NCI-H2171 treated with DMSO at 0.1 percent for 48 hours (cell line): ENCODE results near the gene TBPL2.
"Not testable (repeated sequence)": the region's sequence is repeated elsewhere in the genome, so short reads cannot be mapped to it uniquely, and the experiment has no call there.

Source experiments
- DNase-seq: peaks from one replicate; lab custom pipeline; 2025; lab: John Stamatoyannopoulos, UW

The TBPL2 gene

GRCh38 chr14:55404173-55404854 is 36.1 kb downstream of the TBPL2 start:
- no peak for DNase-seq

- DNase-seq, result no peak
Observed at GRCh38 chr14:55401751-55402150, 38.7 kb downstream of the TBPL2 start.

DNA sequence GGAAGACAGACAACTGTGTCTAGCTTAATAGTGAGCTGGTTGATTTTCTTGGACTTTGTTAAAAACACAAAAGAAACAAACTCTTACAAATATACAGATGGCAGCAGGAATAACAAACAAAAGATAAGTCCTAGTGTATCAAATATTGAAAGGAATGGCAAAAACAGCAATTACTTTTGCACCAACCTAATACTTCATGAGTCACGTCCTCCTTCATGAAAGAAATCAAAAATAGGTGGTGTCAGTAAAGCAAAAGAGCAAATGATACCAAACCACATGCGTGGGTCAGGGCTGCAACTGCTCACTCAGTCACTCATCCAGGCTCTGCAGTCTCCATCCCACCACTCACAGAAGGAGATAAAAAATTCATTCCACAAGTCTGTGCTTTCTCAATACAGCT is 40.6 kb downstream of the TBPL2 start:
- no peak for DNase-seq

DNA sequence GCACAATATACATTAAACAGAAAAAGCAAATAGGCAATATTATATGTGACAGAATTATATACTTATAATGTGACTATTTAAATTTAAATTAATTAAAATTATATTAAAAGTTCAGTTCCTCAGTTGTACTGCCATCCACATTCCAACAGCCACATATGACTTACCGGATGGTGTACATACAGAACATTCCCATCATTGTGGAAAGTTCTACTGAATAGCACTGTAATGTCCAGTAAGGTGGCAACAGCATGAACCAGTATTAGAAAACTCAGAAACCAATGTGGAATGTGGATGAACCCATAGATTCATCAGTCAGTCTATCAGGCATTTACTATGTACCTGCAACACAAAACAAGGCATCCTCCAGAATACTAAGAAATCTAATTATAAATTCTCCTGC is 41.2 kb downstream of the TBPL2 start:
- no peak for DNase-seq

DNA sequence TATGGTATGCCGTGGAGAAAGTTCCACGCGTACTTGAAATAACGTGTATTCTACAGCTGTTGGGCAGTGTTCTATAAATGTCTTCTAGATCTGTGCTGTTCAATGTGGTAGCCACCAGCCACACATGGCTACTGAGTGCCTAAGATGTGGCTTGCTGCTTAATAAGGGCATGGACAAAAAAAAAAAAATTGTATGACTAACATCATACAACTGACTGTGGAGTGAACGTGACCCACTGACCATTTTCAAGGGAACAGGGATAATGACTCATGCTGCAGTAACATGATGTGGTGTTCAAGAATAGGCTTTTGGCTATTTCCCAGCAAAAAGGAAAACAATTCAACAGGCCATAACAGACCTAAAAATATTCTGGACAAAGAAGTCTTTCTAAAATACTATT is 41.7 kb downstream of the TBPL2 start:
- no peak for DNase-seq

DNA sequence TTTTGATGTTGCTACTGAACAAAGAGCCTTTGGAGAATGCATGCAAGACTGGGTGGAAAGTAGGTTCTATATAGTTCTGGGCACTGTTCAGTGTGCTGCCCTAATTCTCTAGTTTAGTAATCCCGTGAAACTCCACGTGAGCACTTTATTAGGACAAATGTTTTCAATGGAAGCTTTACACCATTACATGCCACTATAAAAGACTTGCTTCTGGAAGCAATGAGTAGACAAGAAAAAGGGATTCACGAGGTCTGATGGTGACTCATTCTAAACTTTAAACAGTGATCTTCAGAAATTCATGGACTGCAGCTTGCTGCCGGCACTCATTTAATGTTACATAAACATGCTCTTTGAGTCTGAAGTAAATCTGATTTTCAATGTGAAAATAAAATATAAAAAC is 51.1 kb downstream of the TBPL2 start:
- DNase-seq, result no peak

DNA sequence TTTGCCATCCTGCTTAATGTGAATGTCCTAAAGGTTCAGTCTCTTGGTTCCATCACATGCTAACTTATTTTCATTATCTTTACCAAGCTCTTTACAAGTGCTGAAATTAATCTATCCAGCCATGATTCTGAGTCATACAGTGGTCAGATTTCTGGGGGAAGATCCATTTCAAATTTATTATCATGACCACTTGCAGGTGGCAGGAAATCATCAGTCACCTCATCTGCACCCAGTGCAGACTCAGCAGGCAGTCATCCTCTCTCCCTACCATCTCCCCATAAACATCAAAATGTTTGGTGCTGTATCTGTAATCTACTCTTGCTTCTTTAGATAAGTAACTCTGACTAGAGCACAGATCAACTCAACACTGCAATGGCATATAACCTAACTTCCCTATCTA is 52.3 kb downstream of the TBPL2 start:
- DNase-seq, result no peak

GRCh38 chr14:55387121-55387520 is 53.3 kb downstream of the TBPL2 start:
- DNase-seq, result no peak

GRCh38 chr14:55386037-55386808 is 54.2 kb downstream of the TBPL2 start:
- DNase-seq, result no peak

DNA sequence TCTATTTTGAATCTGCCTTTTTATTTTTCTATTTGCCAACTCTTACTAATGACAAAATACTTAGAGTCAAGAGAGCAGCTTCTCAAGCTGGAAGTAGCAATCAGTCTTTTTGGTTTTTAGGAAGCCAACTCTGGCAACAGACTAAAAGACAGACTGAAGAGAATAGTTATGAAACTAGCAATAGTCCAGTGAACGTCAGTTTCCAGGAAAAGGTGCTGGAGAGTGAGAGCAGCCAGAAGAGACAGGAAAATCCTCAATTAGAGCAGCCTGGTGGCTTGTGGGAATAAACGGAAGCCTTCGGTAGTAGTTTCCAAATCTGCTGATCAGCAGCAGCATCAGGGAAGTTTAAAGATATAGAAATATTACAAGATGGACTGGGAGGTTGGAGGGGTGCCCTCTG is 55.9 kb downstream of the TBPL2 start:
- no peak for DNase-seq

DNA sequence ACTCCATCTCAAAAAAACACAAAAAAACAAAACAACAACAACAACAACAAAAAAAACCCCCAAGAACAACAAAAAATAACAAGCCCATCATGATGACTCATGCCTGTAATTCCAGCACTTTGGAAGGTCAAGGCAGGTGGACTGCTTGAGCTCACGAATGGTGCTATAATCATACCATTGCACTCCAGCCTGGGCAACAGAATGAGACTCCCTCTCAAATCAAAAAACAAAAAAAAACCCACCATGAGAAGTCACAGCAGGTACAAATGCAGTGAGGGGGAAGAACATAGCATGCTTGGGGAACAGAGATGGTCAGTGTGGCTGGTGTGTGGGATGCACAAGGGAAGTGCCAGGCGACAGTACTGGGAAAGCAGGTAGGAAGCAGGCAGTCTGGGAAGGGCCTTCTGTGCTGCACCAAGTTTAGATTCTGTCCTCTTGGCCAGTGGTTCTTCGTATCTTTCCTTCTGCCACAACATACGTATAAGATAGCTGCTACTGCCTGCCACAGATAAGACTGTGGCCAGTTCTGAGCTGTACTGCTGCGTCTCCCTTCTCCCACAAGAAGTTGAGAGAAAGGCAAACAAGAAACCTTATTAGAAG is 56.8 kb downstream of the TBPL2 start:
- DNase-seq, result no peak

DNA sequence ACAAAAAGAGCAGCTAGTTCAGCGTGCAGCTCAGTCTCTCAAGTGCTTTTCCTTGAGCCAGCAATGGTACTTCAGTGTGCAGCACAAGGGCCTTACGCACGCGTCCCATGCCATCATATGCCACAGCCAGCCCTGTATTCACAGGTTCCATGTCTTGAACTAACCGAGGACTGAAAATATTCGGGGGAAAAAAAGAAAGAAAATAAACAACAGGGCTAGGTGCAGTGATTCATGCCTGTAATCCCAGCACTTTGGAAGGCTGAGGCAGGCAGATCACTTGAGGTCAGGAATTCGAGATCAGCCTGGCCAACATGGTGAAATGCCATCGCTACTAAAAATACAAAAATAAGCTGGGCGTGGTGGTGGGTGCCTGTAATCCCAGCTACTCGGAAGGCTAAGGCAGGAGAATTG is 57.4 kb downstream of the TBPL2 start:
- not testable (repeated sequence) for DNase-seq

- no peak for DNase-seq
Observed at GRCh38 chr14:55382483-55382882, 57.9 kb downstream of the TBPL2 start.

DNA sequence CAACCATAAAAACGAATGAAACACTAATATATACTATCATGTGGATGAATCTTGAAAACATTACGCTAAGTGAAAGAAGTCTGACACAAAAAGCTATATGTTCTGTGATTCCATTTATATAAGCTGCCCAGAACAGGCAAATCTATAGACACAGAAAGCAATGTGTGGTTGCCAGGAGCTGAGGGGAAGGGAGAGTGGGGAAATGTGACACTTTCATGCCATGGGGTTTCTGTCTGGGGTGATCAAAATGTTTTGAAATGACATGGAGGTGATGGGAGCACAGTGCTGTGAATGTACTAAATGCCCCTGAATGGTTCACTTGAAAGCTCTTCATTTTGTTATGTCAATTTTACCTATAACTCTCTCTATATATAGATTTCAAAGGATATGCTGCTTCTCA is 58.9 kb downstream of the TBPL2 start:
- no peak for DNase-seq

DNA sequence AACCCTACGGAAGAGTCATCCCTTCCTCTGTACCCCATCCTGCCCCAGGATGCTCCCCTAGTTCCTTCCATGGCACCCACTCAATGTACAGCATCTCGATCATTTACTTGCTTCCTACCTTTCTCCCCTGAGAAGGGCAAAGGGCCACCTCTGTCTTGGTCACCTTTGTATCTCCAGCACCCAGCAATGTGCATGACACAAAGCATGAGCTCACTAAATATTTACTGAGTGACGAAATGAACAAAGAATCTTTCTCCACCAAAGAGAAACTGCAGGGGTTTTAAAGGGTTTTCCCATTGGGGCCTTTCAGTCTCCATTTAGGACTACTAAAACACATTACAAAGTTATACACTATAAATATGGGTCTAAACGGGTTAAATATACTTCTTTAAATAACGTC is 59.4 kb downstream of the TBPL2 start:
- DNase-seq, result no peak

- no peak for DNase-seq
Observed at GRCh38 chr14:55377236-55377635, 63.2 kb downstream of the TBPL2 start.

GRCh38 chr14:55374771-55375170 is 65.6 kb downstream of the TBPL2 start:
- DNase-seq, result no peak

DNA sequence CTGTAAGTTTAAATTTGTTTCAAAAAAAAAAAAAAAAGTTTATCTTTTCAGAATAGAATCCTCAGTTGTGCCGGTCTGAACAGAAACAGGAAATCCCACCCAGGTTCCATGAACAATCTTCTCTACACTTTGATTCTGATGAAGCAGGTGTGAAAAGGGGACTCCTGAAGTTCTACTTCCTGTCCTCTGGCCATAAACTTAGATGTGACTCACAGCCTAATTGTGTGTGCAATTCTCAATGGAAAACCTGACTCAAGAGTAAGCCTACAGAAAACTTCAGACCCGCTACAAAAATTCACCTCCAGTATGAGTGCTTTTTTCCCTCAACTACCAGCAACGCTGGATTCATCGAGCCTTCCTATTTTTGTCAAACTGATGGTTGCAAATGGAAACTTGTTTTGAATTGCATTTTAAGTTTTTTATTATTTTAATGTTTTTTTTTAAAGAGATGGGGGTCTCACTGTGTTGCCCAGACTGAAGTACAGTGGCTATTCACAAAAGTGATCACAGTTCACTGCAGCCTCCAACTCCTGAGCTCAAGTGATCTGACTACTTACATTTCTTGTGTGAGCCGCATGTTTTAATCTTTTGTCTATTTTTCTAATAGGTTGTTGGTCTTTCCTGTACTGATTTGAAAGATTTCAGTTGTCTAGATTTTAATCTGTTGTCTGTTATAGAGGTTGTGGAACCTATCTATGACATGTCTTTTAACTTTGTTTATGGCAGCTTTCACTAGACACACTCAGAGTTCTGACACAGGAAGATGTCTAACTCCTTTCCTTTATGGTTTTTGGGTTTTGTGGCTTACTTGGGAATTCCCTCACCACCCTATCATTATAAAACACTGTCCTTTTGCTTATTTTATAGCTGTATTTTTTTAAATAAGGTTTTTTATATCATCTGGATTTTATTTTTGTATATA is 66.4 kb downstream of the TBPL2 start:
- DNase-seq, result no peak

- DNase-seq, result no peak
Observed at GRCh38 chr14:55372825-55373224, 67.6 kb downstream of the TBPL2 start.

DNA sequence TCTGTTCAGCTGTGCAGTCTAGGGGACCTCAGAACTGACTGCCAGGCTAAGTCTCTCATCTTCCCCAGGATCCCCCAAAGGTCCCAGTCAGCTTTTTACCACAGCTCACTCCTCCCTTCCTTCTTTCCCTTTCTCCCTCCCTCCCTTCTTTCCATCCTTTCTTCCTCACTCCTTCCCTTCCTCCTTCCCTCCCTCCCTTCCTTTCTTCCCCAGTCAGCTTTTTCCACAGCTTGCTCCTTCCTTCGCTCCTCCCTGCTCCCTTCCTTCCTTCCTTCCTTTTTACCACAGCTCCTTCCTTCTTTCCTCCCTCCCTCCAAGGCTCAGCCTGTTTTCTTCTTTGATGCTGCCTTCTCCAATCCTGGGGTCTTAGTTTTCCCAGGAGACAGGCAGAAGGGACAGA is 68.0 kb downstream of the TBPL2 start:
- no peak for DNase-seq

GRCh38 chr14:55370883-55371455 is 69.4 kb downstream of the TBPL2 start:
- no peak for DNase-seq

DNA sequence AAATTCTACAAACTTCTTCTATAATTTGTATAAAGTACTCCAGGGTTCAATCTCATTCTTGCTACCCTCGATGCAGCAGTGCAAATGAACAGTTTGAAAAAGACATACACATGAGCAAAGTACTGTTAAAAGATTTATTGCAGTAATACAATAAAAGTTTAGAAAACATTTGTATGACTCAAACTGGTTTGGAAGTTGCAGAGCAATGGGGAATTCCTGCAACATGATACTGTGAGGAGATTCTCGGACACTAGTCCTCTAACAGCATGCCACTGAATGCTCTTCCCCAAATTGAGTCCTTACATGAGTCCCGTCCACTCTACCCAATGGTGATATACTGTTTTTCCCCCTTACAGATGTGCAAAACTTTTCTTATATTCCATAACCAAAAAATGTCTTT is 74.1 kb downstream of the TBPL2 start:
- DNase-seq, result no peak
